Endothelial cell of umbilical vein (primary cell): ENCODE results near the gene TNS1. TPM values are rescaled to one million over a fixed set of nuclear protein-coding genes. Genes with fewer than 3 reads are reported as not detected.

Experiments used
- BruUV-seq: library from RNA; stranded (reverse); fragments of 400-500 nt; replicated peaks from 2 replicates; lab custom pipeline; 2021; lab: Mats Ljungman, UMichigan
- CTCF ChIA-PET: fragments of 300-600, 350-600 bp; sonication (Branson Sonifier 250); formaldehyde crosslinking; loops from one replicate; lab custom pipeline; 2021; ENCODE audit warnings: antibody characterized with exemption, inconsistent platforms; lab: Charles Lee
- POLR2A ChIA-PET: fragments of 300-600, 350-600 bp; sonication (Branson Sonifier 250); formaldehyde crosslinking; loops from one replicate; lab custom pipeline; 2021; ENCODE audit warnings: antibody characterized with exemption, inconsistent platforms; lab: Charles Lee
- DNase-seq: peaks from one replicate; pipeline ENCODE4 v3.0.0-alpha.2; 2011; ENCODE audit warnings: low read depth, low spot score
- FAIRE-seq: peaks from 2 replicates; lab custom pipeline; 2011; peaks lifted over from hg19 to GRCh38; lab: Jason Lieb, UNC
- H2AFZ ChIP-seq: 2 replicates; pipeline ENCODE4 v1.6.0; 2012; ENCODE audit warnings: low read depth, low read length, control low read depth, inconsistent platforms
- H3K27ac ChIP-seq: 2 replicates; pipeline ENCODE4 v1.5.1; 2011; ENCODE audit warnings: low read depth, mild to moderate bottlenecking, control low read depth, low read length, moderate library complexity; ENCODE audit not compliant: insufficient read depth
- H3K27me3 ChIP-seq, 2 experiments: 2 replicates each; pipeline versions ENCODE4 v1.6.0 to v1.6.1; 2011; ENCODE audit warnings: low read length in 2 of 2, mixed read lengths in 1 of 2; ENCODE audit not compliant: control insufficient read depth in 2 of 2, insufficient read depth in 2 of 2
- H3K36me3 ChIP-seq, 2 experiments: 2 replicates in 1 of 2; 3 replicates in 1 of 2; pipeline ENCODE4 v1.5.1; 2011; ENCODE audit warnings: low read length in 2 of 2, mild to moderate bottlenecking in 1 of 2, moderate library complexity in 1 of 2; ENCODE audit not compliant: control insufficient read depth in 2 of 2, insufficient read depth in 2 of 2; ENCODE audit errors: extremely low read depth in 1 of 2
- H3K4me1 ChIP-seq: 3 replicates; pipeline ENCODE4 v1.5.1; 2011; ENCODE audit warnings: mild to moderate bottlenecking, low read length; ENCODE audit not compliant: control insufficient read depth, insufficient read depth; ENCODE audit errors: extremely low read depth
- H3K4me2 ChIP-seq: 2 replicates; pipeline ENCODE4 v1.6.1; 2011; ENCODE audit warnings: low read length, control low read depth, mixed read lengths; ENCODE audit not compliant: insufficient read depth
- H3K4me3 ChIP-seq, 3 experiments: fragments of 200-600 bp in 1 of 3; sonication (generic), shearing (Covaris generic) in 1 of 3; replicated peaks in 1 of 3; 2 replicates each; pipeline ENCODE4 v1.5.1; 2011 to 2016; ENCODE audit warnings: control low read depth in 3 of 3, low read length in 3 of 3, mild to moderate bottlenecking in 2 of 3, inconsistent platforms in 1 of 3, low read depth in 1 of 3, moderate library complexity in 1 of 3; ENCODE audit not compliant: insufficient read depth in 1 of 3
- H3K79me2 ChIP-seq: 2 replicates; pipeline ENCODE4 v1.6.0; 2012; ENCODE audit warnings: low read length, inconsistent platforms; ENCODE audit not compliant: control insufficient read depth, insufficient read depth
- H3K9ac ChIP-seq: replicated peaks from 2 replicates; pipeline ENCODE3; 2011; ENCODE audit warnings: low read length, control low read depth; ENCODE audit not compliant: insufficient read depth; ENCODE audit errors: extremely low read depth
- H3K9me1 ChIP-seq: replicated peaks from 3 replicates; pipeline ENCODE4 v1.6.0; 2011; ENCODE audit warnings: mild to moderate bottlenecking, low read length; ENCODE audit not compliant: control insufficient read depth, insufficient read depth; ENCODE audit errors: extremely low read depth
- H3K9me3 ChIP-seq: replicated peaks from 2 replicates; pipeline ENCODE4 v1.5.1; 2012; ENCODE audit warnings: low read length, inconsistent platforms; ENCODE audit not compliant: control insufficient read depth, insufficient read depth
- H4K20me1 ChIP-seq: replicated peaks from 2 replicates; pipeline ENCODE3; 2011; ENCODE audit warnings: mild to moderate bottlenecking, low read length; ENCODE audit not compliant: control insufficient read depth, insufficient read depth; ENCODE audit errors: extremely low read depth
- FOS ChIP-seq: IDR thresholded peaks from 2 replicates; pipeline ENCODE4 v1.6.1; 2011; ENCODE audit warnings: mild to moderate bottlenecking, low read length, moderate library complexity, borderline replicate concordance; ENCODE audit not compliant: insufficient read depth
- GATA2 ChIP-seq: IDR thresholded peaks from 2 replicates; pipeline ENCODE4 v1.7.0; 2011; ENCODE audit warnings: low read depth, mild to moderate bottlenecking, moderate library complexity, mixed read lengths, low read length; ENCODE audit not compliant: insufficient read length, insufficient read depth
- JUN ChIP-seq: IDR thresholded peaks from 2 replicates; pipeline ENCODE4 v1.6.1; 2011; ENCODE audit warnings: borderline replicate concordance, low read depth; ENCODE audit not compliant: insufficient read length, insufficient read depth
- MYC ChIP-seq: IDR thresholded peaks from one replicate; pipeline ENCODE4 v1.6.1; 2011; ENCODE audit warnings: mild to moderate bottlenecking, low read depth, low read length
- POLR2A ChIP-seq: IDR thresholded peaks from 2 replicates; pipeline ENCODE4 v1.6.1; 2012; ENCODE audit warnings: low read depth, mild to moderate bottlenecking, control low read depth, low read length
- POLR2AphosphoS5 ChIP-seq: IDR thresholded peaks from 2 replicates; pipeline ENCODE4 v1.6.1; 2012; ENCODE audit warnings: low read depth, mild to moderate bottlenecking, control low read depth, low read length, moderate library complexity; ENCODE audit not compliant: insufficient read depth
- dilution Hi-C: fragments of 300-500 bp; cut with MboI; formaldehyde crosslinking; loops from one replicate; pipeline ENCODE4 v1.15.0; 2019; ENCODE audit warnings: low sequenced_read_pairs; ENCODE audit not compliant: extremely low pct_ligation_motif_present
- intact Hi-C: fragments of 100-400 bp; cut with micrococcal nuclease; formaldehyde crosslinking; loops from one replicate; pipeline ENCODE4 v1.10.0; 2022
- polyA plus RNA-seq, 4 experiments: library from polyadenylated mRNA; depleted of rRNA in 3 of 4; stranded (reverse) in 3 of 4; unstranded in 1 of 4; fragments of >200 nt; gene quantifications; 2 replicates each; pipeline versions ENCODE4 v1.2.1 to v1.2.3, GENCODE V29; 2011 to 2012; ENCODE audit warnings: missing spikeins in 1 of 4
- total RNA-seq: library from RNA; stranded (reverse); gene quantifications from 2 replicates; pipeline ENCODE4 v1.2.3, GENCODE V29; 2021
- TF ChIP-seq, protein P1 (sequence below): IDR thresholded peaks from 2 replicates; pipeline ENCODE4 v1.6.1; 2011; ENCODE audit not compliant: insufficient read depth, insufficient read length
- TF ChIP-seq, protein P2 (sequence below), 2 donors: IDR thresholded peaks; 1 replicate in 1 of 2; 2 replicates in 1 of 2; pipeline ENCODE4 v1.5.1; 2011; ENCODE audit warnings: low read length in 2 of 2, mild to moderate bottlenecking in 2 of 2, moderate library complexity in 2 of 2, control low read depth in 1 of 2, inconsistent platforms in 1 of 2, low read depth in 1 of 2; ENCODE audit not compliant: insufficient read depth in 1 of 2; ENCODE audit errors: extremely low read depth in 1 of 2

TNS1 gene
- total and polyA plus RNA-seq, 2 donors (not counting 3 experiments of a cell fraction or from before 2014, with no cell fraction given): 11.0 to 52.1 TPM

DNA sequence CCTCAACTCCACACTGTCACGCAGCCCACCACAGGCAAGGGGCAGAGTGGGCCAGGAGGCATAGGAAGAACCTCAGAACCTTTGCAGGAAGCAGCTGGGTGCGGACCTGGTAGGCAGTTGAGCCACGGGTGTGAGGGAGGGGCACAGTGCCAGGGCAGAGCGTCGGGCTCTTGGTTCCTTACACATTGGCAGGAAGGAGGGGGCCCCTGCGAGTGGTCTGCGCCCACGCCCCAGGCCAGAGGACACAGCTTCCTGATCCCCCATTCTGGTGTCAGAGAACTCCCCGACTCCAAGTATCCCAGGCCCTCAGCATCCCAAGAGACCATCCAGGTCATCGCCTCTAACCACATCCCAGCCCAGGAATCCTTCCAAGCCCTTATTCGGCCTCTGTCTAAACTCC, 61.5 kb downstream of the TNS1 start:
- Histone ChIP-seq H3K79me2 (no peaks in the 10 kb centered on the region), H3K9ac (no peak overlapping the region), H3K4me3 (no peak overlapping the region), H4K20me1 (no peaks in the 10 kb centered on the region), H3K4me1 (peaks cover 25% of the 10 kb centered on the region), H2AFZ (no peak overlapping the region), H3K4me2 (no peak overlapping the region), H3K9me3 (no peaks in the 10 kb centered on the region), H3K36me3 (no peaks in the 10 kb centered on the region), H3K9me1 (no peaks in the 10 kb centered on the region), H3K27me3 (no peaks in the 10 kb centered on the region), H3K27ac (no peak overlapping the region)
- dilution Hi-C loops (no loop called here), intact Hi-C loops (no loop called here)
- ChIA-PET CTCF (interaction anchor here (0.9 to 1.4 kb wide), 2 partner anchors 10 to 156 kb away, joined by 3 to 4 read pairs; no protein-coding TSS in a partner anchor), POLR2A (no interaction called here)
- no peak for TF ChIP-seq FOS
- TF ChIP-seq, protein P1, sequence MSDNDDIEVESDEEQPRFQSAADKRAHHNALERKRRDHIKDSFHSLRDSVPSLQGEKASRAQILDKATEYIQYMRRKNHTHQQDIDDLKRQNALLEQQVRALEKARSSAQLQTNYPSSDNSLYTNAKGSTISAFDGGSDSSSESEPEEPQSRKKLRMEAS: no peak
- TF ChIP-seq GATA2: no peak
- no peak for TF ChIP-seq JUN
- no peak for TF ChIP-seq POLR2AphosphoS5
- TF ChIP-seq POLR2A: no peak
- no peak for TF ChIP-seq MYC
- TF ChIP-seq, protein P2, sequence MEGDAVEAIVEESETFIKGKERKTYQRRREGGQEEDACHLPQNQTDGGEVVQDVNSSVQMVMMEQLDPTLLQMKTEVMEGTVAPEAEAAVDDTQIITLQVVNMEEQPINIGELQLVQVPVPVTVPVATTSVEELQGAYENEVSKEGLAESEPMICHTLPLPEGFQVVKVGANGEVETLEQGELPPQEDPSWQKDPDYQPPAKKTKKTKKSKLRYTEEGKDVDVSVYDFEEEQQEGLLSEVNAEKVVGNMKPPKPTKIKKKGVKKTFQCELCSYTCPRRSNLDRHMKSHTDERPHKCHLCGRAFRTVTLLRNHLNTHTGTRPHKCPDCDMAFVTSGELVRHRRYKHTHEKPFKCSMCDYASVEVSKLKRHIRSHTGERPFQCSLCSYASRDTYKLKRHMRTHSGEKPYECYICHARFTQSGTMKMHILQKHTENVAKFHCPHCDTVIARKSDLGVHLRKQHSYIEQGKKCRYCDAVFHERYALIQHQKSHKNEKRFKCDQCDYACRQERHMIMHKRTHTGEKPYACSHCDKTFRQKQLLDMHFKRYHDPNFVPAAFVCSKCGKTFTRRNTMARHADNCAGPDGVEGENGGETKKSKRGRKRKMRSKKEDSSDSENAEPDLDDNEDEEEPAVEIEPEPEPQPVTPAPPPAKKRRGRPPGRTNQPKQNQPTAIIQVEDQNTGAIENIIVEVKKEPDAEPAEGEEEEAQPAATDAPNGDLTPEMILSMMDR (IDR thresholded peaks at IDR 0.05; ENCODE audit: extremely low read depth in 1 of 2, insufficient read depth in 1 of 2, low read depth in 1 of 2, low read length in 2 of 2): no peak
- no peak for DNase-seq
- BruUV-seq: no TSS peak
- no peak for FAIRE-seq
